HG02840 (cell line): ENCODE data around the gene SEC14L5.
"Not testable (repeated sequence)": the region's sequence is repeated elsewhere in the genome, so short reads cannot be mapped to it uniquely, and the experiment has no call there.

Source experiments
- ATAC-seq: cut with Tn5 transposase; IDR thresholded peaks from one replicate; pipeline ENCODE4 v1.9.1; 2021; ENCODE audit warnings: mild to moderate bottlenecking, moderate library complexity, moderate number of reproducible peaks; ENCODE audit not compliant: unreplicated experiment, low FRiP score

The SEC14L5 gene

GRCh38 chr16:4928227-4928626 is 29.9 kb upstream of the SEC14L5 start:
- no peak for ATAC-seq

GRCh38 chr16:4929619-4930018 is 28.5 kb upstream of the SEC14L5 start:
- ATAC-seq, result not testable (repeated sequence)

- ATAC-seq, result no peak
Measured at GRCh38 chr16:4931381-4931780, 26.7 kb upstream of the SEC14L5 start.

- ATAC-seq, result no peak
Measured at GRCh38 chr16:4933433-4933832, 24.7 kb upstream of the SEC14L5 start.

GRCh38 chr16:4933871-4934395 is 24.2 kb upstream of the SEC14L5 start:
- ATAC-seq, result no peak

GRCh38 chr16:4934591-4934990 is 23.5 kb upstream of the SEC14L5 start:
- ATAC-seq, result no peak

- ATAC-seq, result no peak
Measured at GRCh38 chr16:4935241-4935855, 22.8 kb upstream of the SEC14L5 start.

GRCh38 chr16:4936181-4936990 is 21.7 kb upstream of the SEC14L5 start:
- ATAC-seq, result no peak

GRCh38 chr16:4936991-4937781 is 20.9 kb upstream of the SEC14L5 start, which contains the start of gene PPL:
Gene PPL (minus strand): TSS chr16:4937148. CDS start chr16:4937045, 103 bp downstream.
- ATAC-seq, result no peak

GRCh38 chr16:4937782-4938682 is 20.1 kb upstream of the SEC14L5 start:
- ATAC-seq, result no peak

GRCh38 chr16:4938683-4939030 is 19.5 kb upstream of the SEC14L5 start:
- ATAC-seq, result no peak

GRCh38 chr16:4940719-4941118 is 17.4 kb upstream of the SEC14L5 start:
- ATAC-seq, result no peak

GRCh38 chr16:4942481-4942880 is 15.6 kb upstream of the SEC14L5 start:
- no peak for ATAC-seq

- no peak for ATAC-seq
Measured at GRCh38 chr16:4944333-4945281, 13.5 kb upstream of the SEC14L5 start.

- ATAC-seq, result no peak
Measured at GRCh38 chr16:4945560-4946502, 12.3 kb upstream of the SEC14L5 start.

GRCh38 chr16:4946917-4947316 is 11.2 kb upstream of the SEC14L5 start:
- no peak for ATAC-seq

GRCh38 chr16:4947722-4948503 is 10.2 kb upstream of the SEC14L5 start:
- no peak for ATAC-seq
